Smooth muscle cell (in vitro differentiated cells): ENCODE data around the gene SAMD4A. TPM values are rescaled to one million over a fixed set of nuclear protein-coding genes. Genes with fewer than 3 reads are reported as not detected.

Experiments
- DNase-seq: peaks from one replicate; lab custom pipeline; 2025; ENCODE audit not compliant: unreplicated experiment; lab: John Stamatoyannopoulos, UW
- H2AFZ ChIP-seq: fragments of 200-600 bp; sonication (generic); 2 replicates; pipeline ENCODE4 v1.6.0; 2016; ENCODE audit warnings: antibody characterized with exemption, low read depth, mild to moderate bottlenecking
- H3F3A ChIP-seq: fragments of 200-600 bp; sonication (generic); 2 replicates; pipeline ENCODE4 v1.6.0; 2017; ENCODE audit warnings: antibody characterized with exemption, low read depth
- H3K27ac ChIP-seq: fragments of 200-600 bp; sonication (generic); 2 replicates; pipeline ENCODE4 v1.5.1; 2016; ENCODE audit warnings: low read depth, mild to moderate bottlenecking
- H3K27me3 ChIP-seq: fragments of 200-600 bp; sonication (generic); 2 replicates; pipeline ENCODE4 v1.6.1; 2016; ENCODE audit warnings: low read depth, mild to moderate bottlenecking
- H3K36me3 ChIP-seq: fragments of 200-600 bp; sonication (generic); 2 replicates; pipeline ENCODE4 v1.5.1; 2016; ENCODE audit warnings: low read depth
- H3K4me1 ChIP-seq: fragments of 200-600 bp; sonication (generic); 2 replicates; pipeline ENCODE4 v1.5.1; 2016; ENCODE audit warnings: low read depth
- H3K4me2 ChIP-seq: fragments of 200-600 bp; sonication (generic); 2 replicates; pipeline ENCODE4 v1.6.0; 2016; ENCODE audit warnings: mild to moderate bottlenecking
- H3K4me3 ChIP-seq: fragments of 200-600 bp; sonication (generic); 2 replicates; pipeline ENCODE4 v1.5.1; 2016; ENCODE audit warnings: mild to moderate bottlenecking
- H3K79me2 ChIP-seq: fragments of 200-600 bp; sonication (generic); 2 replicates; pipeline ENCODE4 v1.6.0; 2016; ENCODE audit warnings: low read depth, mild to moderate bottlenecking
- H3K9ac ChIP-seq: fragments of 200-600 bp; sonication (generic); 2 replicates; pipeline ENCODE4 v1.6.0; 2016; ENCODE audit warnings: low read depth
- H3K9me3 ChIP-seq: fragments of 200-600 bp; sonication (generic); replicated peaks from 2 replicates; pipeline ENCODE4 v1.5.1; 2016; ENCODE audit warnings: low read depth
- H4K20me1 ChIP-seq: fragments of 200-600 bp; sonication (generic); 2 replicates; pipeline ENCODE4 v1.6.0; 2016; ENCODE audit warnings: low read depth
- WGBS: methylation state at CpG from one replicate; pipeline ENCODE4 v1.1.7; 2016; ENCODE audit warnings: low lambda C conversion rate; 5-methylcytosine and 5-hydroxymethylcytosine counted together
- polyA plus RNA-seq: library from polyadenylated mRNA; unstranded; fragments of >200 nt; fragmentation: Nextera tagmentation; extraction: Ambion mirVana; gene quantifications from 2 replicates; pipeline ENCODE4 v1.2.1, GENCODE V29; 2016
- total RNA-seq: library from RNA; depleted of rRNA; stranded (reverse); fragments of >200 nt; gene quantifications from 2 replicates; pipeline ENCODE4 v1.2.3, GENCODE V29; 2014
- TF ChIP-seq, protein P1 (sequence below): fragments of 200-600 bp; sonication (generic); IDR thresholded peaks from 2 replicates; pipeline ENCODE4 v1.5.1; 2017; ENCODE audit warnings: borderline replicate concordance, mild to moderate bottlenecking, antibody characterized with exemption; ENCODE audit not compliant: insufficient read depth, poor library complexity, severe bottlenecking

SAMD4A gene
- total and polyA plus RNA-seq, 2 experiments from 2014 or later: 9.2 to 36.7 TPM

- H3K4me2 ChIP-seq: no peak overlapping the region
- H3K4me3 ChIP-seq: no peak overlapping the region
- peaks cover 4% of the 10 kb centered on the region for H3K36me3 ChIP-seq
- no peak overlapping the region for H3K27ac ChIP-seq
- no peak for DNase-seq
- no peak overlapping the region for H3K9ac ChIP-seq
- no peaks in the 10 kb centered on the region for H4K20me1 ChIP-seq
- no peak overlapping the region for H2AFZ ChIP-seq
- TF ChIP-seq, protein P1, sequence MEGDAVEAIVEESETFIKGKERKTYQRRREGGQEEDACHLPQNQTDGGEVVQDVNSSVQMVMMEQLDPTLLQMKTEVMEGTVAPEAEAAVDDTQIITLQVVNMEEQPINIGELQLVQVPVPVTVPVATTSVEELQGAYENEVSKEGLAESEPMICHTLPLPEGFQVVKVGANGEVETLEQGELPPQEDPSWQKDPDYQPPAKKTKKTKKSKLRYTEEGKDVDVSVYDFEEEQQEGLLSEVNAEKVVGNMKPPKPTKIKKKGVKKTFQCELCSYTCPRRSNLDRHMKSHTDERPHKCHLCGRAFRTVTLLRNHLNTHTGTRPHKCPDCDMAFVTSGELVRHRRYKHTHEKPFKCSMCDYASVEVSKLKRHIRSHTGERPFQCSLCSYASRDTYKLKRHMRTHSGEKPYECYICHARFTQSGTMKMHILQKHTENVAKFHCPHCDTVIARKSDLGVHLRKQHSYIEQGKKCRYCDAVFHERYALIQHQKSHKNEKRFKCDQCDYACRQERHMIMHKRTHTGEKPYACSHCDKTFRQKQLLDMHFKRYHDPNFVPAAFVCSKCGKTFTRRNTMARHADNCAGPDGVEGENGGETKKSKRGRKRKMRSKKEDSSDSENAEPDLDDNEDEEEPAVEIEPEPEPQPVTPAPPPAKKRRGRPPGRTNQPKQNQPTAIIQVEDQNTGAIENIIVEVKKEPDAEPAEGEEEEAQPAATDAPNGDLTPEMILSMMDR: no peak
- H3K9me3 ChIP-seq: no peaks in the 10 kb centered on the region
- H3K27me3 ChIP-seq: no peaks in the 10 kb centered on the region
- no peaks in the 10 kb centered on the region for H3F3A ChIP-seq
- H3K79me2 ChIP-seq: no peaks in the 10 kb centered on the region
- no peaks in the 10 kb centered on the region for H3K4me1 ChIP-seq
- 95% methylated on average over 1 of the region's 1 CpG for WGBS
These were observed 227.2 kb downstream of the SAMD4A start for GRCh38 chr14:54794159-54794558.

- Histone ChIP-seq H3K9me3 (no peaks in the 10 kb centered on the region), H3K4me2 (no peak overlapping the region), H3K4me1 (no peaks in the 10 kb centered on the region), H2AFZ (no peak overlapping the region), H3F3A (no peaks in the 10 kb centered on the region), H3K27ac (no peak overlapping the region), H3K9ac (no peak overlapping the region), H3K4me3 (no peak overlapping the region), H4K20me1 (no peaks in the 10 kb centered on the region), H3K79me2 (no peaks in the 10 kb centered on the region), H3K36me3 (no peaks in the 10 kb centered on the region), H3K27me3 (no peaks in the 10 kb centered on the region)
- TF ChIP-seq, protein P1: no peak
- WGBS: 92% methylated on average over 3 of the region's 3 CpGs
- no peak for DNase-seq
These were observed 227.9 kb downstream of the SAMD4A start for GRCh38 chr14:54794796-54795195.

DNA sequence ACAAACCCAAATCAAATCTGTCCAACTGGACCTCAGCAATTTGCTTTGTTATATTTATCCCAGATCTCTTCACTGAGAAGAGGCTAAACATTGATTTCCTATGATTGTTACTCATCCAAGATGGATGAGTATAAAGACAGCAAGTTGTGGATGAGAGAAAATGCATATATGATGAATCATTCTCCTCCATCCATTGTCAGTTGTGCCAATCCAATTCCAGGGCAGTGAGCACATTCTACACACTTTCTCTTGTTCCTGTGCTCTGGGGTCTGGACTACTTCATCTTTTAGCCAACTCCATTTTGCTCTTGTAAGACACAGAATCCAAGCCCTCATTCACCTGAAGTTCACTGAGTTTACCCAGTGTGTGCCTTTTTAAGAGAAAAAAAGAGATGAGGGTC, 230.0 kb downstream of the SAMD4A start:
- Histone ChIP-seq H3K27ac (no peak overlapping the region), H3K27me3 (no peaks in the 10 kb centered on the region), H3K4me2 (no peak overlapping the region), H3K4me3 (no peak overlapping the region), H2AFZ (no peak overlapping the region), H3K9me3 (no peaks in the 10 kb centered on the region), H3K36me3 (no peaks in the 10 kb centered on the region), H3F3A (no peaks in the 10 kb centered on the region), H4K20me1 (no peaks in the 10 kb centered on the region), H3K79me2 (no peaks in the 10 kb centered on the region), H3K9ac (no peak overlapping the region), H3K4me1 (no peaks in the 10 kb centered on the region)
- TF ChIP-seq, protein P1: no peak
- no peak for DNase-seq

- Histone ChIP-seq H3F3A (no peaks in the 10 kb centered on the region), H3K9me3 (no peaks in the 10 kb centered on the region), H3K4me3 (no peak overlapping the region), H3K27me3 (no peaks in the 10 kb centered on the region), H4K20me1 (no peaks in the 10 kb centered on the region), H3K27ac (no peak overlapping the region), H2AFZ (no peak overlapping the region), H3K9ac (no peak overlapping the region), H3K4me1 (no peaks in the 10 kb centered on the region), H3K4me2 (no peak overlapping the region), H3K36me3 (no peaks in the 10 kb centered on the region), H3K79me2 (no peaks in the 10 kb centered on the region)
- DNase-seq: no peak
- 83% methylated on average over 6 of the region's 6 CpGs for WGBS
- TF ChIP-seq, protein P1: no peak
These were observed 230.6 kb downstream of the SAMD4A start for GRCh38 chr14:54797556-54797955.
